ENCODE measurements around the gene AR.
"Not testable (repeated sequence)": the region's sequence is repeated elsewhere in the genome, so short reads cannot be mapped to it uniquely, and the experiment has no call there.

The AR gene

GRCh38 chrX:67612231-67612630 lies 68.4 kb downstream of the AR start:
- no peak overlapping the region for H3K9ac ChIP-seq (ENCODE audit: low read length)
- H3K9me3 ChIP-seq (ENCODE audit: low read length) = peaks cover 3% of the 10 kb centered on the region
- no peaks in the 10 kb centered on the region for H3K27me3 ChIP-seq (ENCODE audit: control insufficient read depth in 1 of 2, insufficient read depth in 2 of 2, low read length in 2 of 2)
- H3K36me3 ChIP-seq (ENCODE audit: insufficient read depth, low read length) = no peaks in the 10 kb centered on the region
- no peak overlapping the region for H3K4me3 ChIP-seq (ENCODE audit: low read depth in 1 of 2, low read length in 2 of 2)
- no peaks in the 10 kb centered on the region for H3K4me1 ChIP-seq (ENCODE audit: insufficient read depth, low read length)
- H3K27ac ChIP-seq (ENCODE audit: low read depth, low read length) = no peak overlapping the region

- Histone ChIP-seq H3K4me1 (ENCODE audit: insufficient read depth, low read length) (no peaks in the 10 kb centered on the region), H3K4me3 (ENCODE audit: low read depth in 1 of 2, low read length in 2 of 2) (no peak overlapping the region), H3K27ac (ENCODE audit: low read depth, low read length) (no peak overlapping the region), H3K9me3 (ENCODE audit: low read length) (peaks cover 3% of the 10 kb centered on the region), H3K36me3 (ENCODE audit: insufficient read depth, low read length) (no peaks in the 10 kb centered on the region), H3K9ac (ENCODE audit: low read length) (no peak overlapping the region), H3K27me3 (ENCODE audit: control insufficient read depth in 1 of 2, insufficient read depth in 2 of 2, low read length in 2 of 2) (no peaks in the 10 kb centered on the region)
Observed at GRCh38 chrX:67613366-67613765, 69.5 kb downstream of the AR start.

GRCh38 chrX:67613996-67614395 lies 70.2 kb downstream of the AR start:
- Histone ChIP-seq H3K4me1 (ENCODE audit: insufficient read depth, low read length) (no peaks in the 10 kb centered on the region), H3K27ac (ENCODE audit: low read depth, low read length) (no peak overlapping the region), H3K9me3 (ENCODE audit: low read length) (peaks cover 3% of the 10 kb centered on the region)

GRCh38 chrX:67614423-67614822 lies 70.6 kb downstream of the AR start:
- Histone ChIP-seq H3K27me3 (ENCODE audit: control insufficient read depth in 1 of 2, insufficient read depth in 2 of 2, low read length in 2 of 2) (no peaks in the 10 kb centered on the region), H3K4me1 (ENCODE audit: insufficient read depth, low read length) (no peaks in the 10 kb centered on the region), H3K36me3 (ENCODE audit: insufficient read depth, low read length) (no peaks in the 10 kb centered on the region), H3K4me3 (ENCODE audit: low read depth in 1 of 2, low read length in 2 of 2) (no peak overlapping the region), H3K9ac (ENCODE audit: low read length) (no peak overlapping the region), H3K9me3 (ENCODE audit: low read length) (peaks cover 3% of the 10 kb centered on the region), H3K27ac (ENCODE audit: low read depth, low read length) (no peak overlapping the region)

More at GRCh38 chrX:67613996-67614395, 70.2 kb downstream of the AR start:
- H3K9ac ChIP-seq (ENCODE audit: low read length) = no peak overlapping the region
- no peaks in the 10 kb centered on the region for H3K36me3 ChIP-seq (ENCODE audit: insufficient read depth, low read length)
- H3K27me3 ChIP-seq (ENCODE audit: control insufficient read depth in 1 of 2, insufficient read depth in 2 of 2, low read length in 2 of 2) = no peaks in the 10 kb centered on the region
- H3K4me3 ChIP-seq (ENCODE audit: low read depth in 1 of 2, low read length in 2 of 2) = no peak overlapping the region

GRCh38 chrX:67619253-67619652 lies 75.4 kb downstream of the AR start:
- Histone ChIP-seq H3K4me1 (ENCODE audit: insufficient read depth, low read length) (no peaks in the 10 kb centered on the region), H3K27ac (ENCODE audit: low read depth, low read length) (no peak overlapping the region), H3K27me3 (ENCODE audit: control insufficient read depth in 1 of 2, insufficient read depth in 2 of 2, low read length in 2 of 2) (no peaks in the 10 kb centered on the region), H3K4me3 (ENCODE audit: low read depth in 1 of 2, low read length in 2 of 2) (no peak overlapping the region), H3K36me3 (ENCODE audit: insufficient read depth, low read length) (no peaks in the 10 kb centered on the region), H3K9ac (ENCODE audit: low read length) (no peak overlapping the region), H3K9me3 (ENCODE audit: low read length) (peaks cover 8% of the 10 kb centered on the region)

GRCh38 chrX:67622053-67622585 lies 78.3 kb downstream of the AR start:
- Histone ChIP-seq H3K36me3 (ENCODE audit: insufficient read depth, low read length) (no peaks in the 10 kb centered on the region), H3K27me3 (ENCODE audit: control insufficient read depth in 1 of 2, insufficient read depth in 2 of 2, low read length in 2 of 2) (no peaks in the 10 kb centered on the region), H3K4me3 (ENCODE audit: low read depth in 1 of 2, low read length in 2 of 2) (no peak overlapping the region), H3K9me3 (ENCODE audit: low read length) (peaks cover 5% of the 10 kb centered on the region), H3K4me1 (ENCODE audit: insufficient read depth, low read length) (no peaks in the 10 kb centered on the region), H3K9ac (ENCODE audit: low read length) (no peak overlapping the region), H3K27ac (ENCODE audit: low read depth, low read length) (no peak overlapping the region)

GRCh38 chrX:67624325-67624724 lies 80.5 kb downstream of the AR start:
- no peaks in the 10 kb centered on the region for H3K4me1 ChIP-seq (ENCODE audit: insufficient read depth, low read length)
- no peak overlapping the region for H3K4me3 ChIP-seq (ENCODE audit: low read depth in 1 of 2, low read length in 2 of 2)
- H3K27me3 ChIP-seq (ENCODE audit: control insufficient read depth in 1 of 2, insufficient read depth in 2 of 2, low read length in 2 of 2) = no peaks in the 10 kb centered on the region
- H3K9ac ChIP-seq (ENCODE audit: low read length) = no peak overlapping the region
- H3K9me3 ChIP-seq (ENCODE audit: low read length) = peaks cover 5% of the 10 kb centered on the region
- H3K36me3 ChIP-seq (ENCODE audit: insufficient read depth, low read length) = no peaks in the 10 kb centered on the region
- no peak overlapping the region for H3K27ac ChIP-seq (ENCODE audit: low read depth, low read length)

GRCh38 chrX:67635424-67635823 lies 91.6 kb downstream of the AR start:
- Histone ChIP-seq H3K27ac (ENCODE audit: low read depth, low read length) (no peak overlapping the region), H3K9me3 (ENCODE audit: low read length) (no peaks in the 10 kb centered on the region), H3K4me3 (ENCODE audit: low read depth in 1 of 2, low read length in 2 of 2) (no peak overlapping the region), H3K27me3 (ENCODE audit: control insufficient read depth in 1 of 2, insufficient read depth in 2 of 2, low read length in 2 of 2) (no peaks in the 10 kb centered on the region), H3K36me3 (ENCODE audit: insufficient read depth, low read length) (no peaks in the 10 kb centered on the region), H3K4me1 (ENCODE audit: insufficient read depth, low read length) (no peaks in the 10 kb centered on the region), H3K9ac (ENCODE audit: low read length) (no peak overlapping the region)

- Histone ChIP-seq H3K27ac (ENCODE audit: low read depth, low read length) (no peak overlapping the region), H3K9me3 (ENCODE audit: low read length) (no peaks in the 10 kb centered on the region), H3K36me3 (ENCODE audit: insufficient read depth, low read length) (no peaks in the 10 kb centered on the region), H3K4me3 (ENCODE audit: low read depth in 1 of 2, low read length in 2 of 2) (no peak overlapping the region), H3K27me3 (ENCODE audit: control insufficient read depth in 1 of 2, insufficient read depth in 2 of 2, low read length in 2 of 2) (no peaks in the 10 kb centered on the region), H3K9ac (ENCODE audit: low read length) (no peak overlapping the region), H3K4me1 (ENCODE audit: insufficient read depth, low read length) (no peaks in the 10 kb centered on the region)
Observed at GRCh38 chrX:67636532-67636931, 92.7 kb downstream of the AR start.

- not testable (repeated sequence) for H3K27ac ChIP-seq (ENCODE audit: low read depth, low read length); H3K27me3 ChIP-seq (ENCODE audit: control insufficient read depth in 1 of 2, insufficient read depth in 2 of 2, low read length in 2 of 2); H3K9ac ChIP-seq (ENCODE audit: low read length); H3K36me3 ChIP-seq (ENCODE audit: insufficient read depth, low read length); H3K4me1 ChIP-seq (ENCODE audit: insufficient read depth, low read length); H3K4me3 ChIP-seq (ENCODE audit: low read depth in 1 of 2, low read length in 2 of 2); H3K9me3 ChIP-seq (ENCODE audit: low read length)
Observed at GRCh38 chrX:67637293-67637692, 93.5 kb downstream of the AR start.

- no peak overlapping the region for H3K4me3 ChIP-seq (ENCODE audit: low read depth in 1 of 2, low read length in 2 of 2)
- H3K36me3 ChIP-seq (ENCODE audit: insufficient read depth, low read length) = no peaks in the 10 kb centered on the region
- no peaks in the 10 kb centered on the region for H3K4me1 ChIP-seq (ENCODE audit: insufficient read depth, low read length)
- no peak overlapping the region for H3K9ac ChIP-seq (ENCODE audit: low read length)
- no peaks in the 10 kb centered on the region for H3K9me3 ChIP-seq (ENCODE audit: low read length)
- H3K27me3 ChIP-seq (ENCODE audit: control insufficient read depth in 1 of 2, insufficient read depth in 2 of 2, low read length in 2 of 2) = no peaks in the 10 kb centered on the region
- no peak overlapping the region for H3K27ac ChIP-seq (ENCODE audit: low read depth, low read length)
Observed at GRCh38 chrX:67648361-67648760, 104.5 kb downstream of the AR start.

GRCh38 chrX:67651437-67652142 lies 107.8 kb downstream of the AR start:
- Histone ChIP-seq H3K9ac (ENCODE audit: low read length) (no peak overlapping the region), H3K27me3 (ENCODE audit: control insufficient read depth in 1 of 2, insufficient read depth in 2 of 2, low read length in 2 of 2) (no peaks in the 10 kb centered on the region)

More at GRCh38 chrX:67651437-67652142, 107.8 kb downstream of the AR start:
- Histone ChIP-seq H3K4me3 (ENCODE audit: low read depth in 1 of 2, low read length in 2 of 2) (no peak overlapping the region), H3K27ac (ENCODE audit: low read depth, low read length) (no peak overlapping the region), H3K9me3 (ENCODE audit: low read length) (no peaks in the 10 kb centered on the region), H3K4me1 (ENCODE audit: insufficient read depth, low read length) (no peaks in the 10 kb centered on the region), H3K36me3 (ENCODE audit: insufficient read depth, low read length) (no peaks in the 10 kb centered on the region)
